Tongue (tissue), 2 donors: ENCODE measurements around the gene DCTPP1. TPM values are rescaled to one million over a fixed set of nuclear protein-coding genes. Genes with fewer than 3 reads are reported as not detected.
"Not testable (repeated sequence)": the region's sequence is repeated elsewhere in the genome, so short reads cannot be mapped to it uniquely, and the experiment has no call there.

ENCODE experiments used
- DNase-seq: peaks from one replicate; pipeline ENCODE4 v3.0.0-alpha.2; 2015
- total RNA-seq: library from RNA; depleted of rRNA; stranded (reverse); fragments of >200 nt; gene quantifications from one replicate; pipeline ENCODE4 v1.2.3, GENCODE V29; 2014

DCTPP1 gene
- 22.8 TPM for total RNA-seq

GRCh38 chr16:30429678-30430427 lies at the start of gene DCTPP1:
DCTPP1 (minus strand) TSS chr16:30430030; CDS start chr16:30429980, 50 bp downstream.
- peak; percentile 99 for DNase-seq

- DNase-seq: no peak
These were observed 49.1 kb upstream of the DCTPP1 start for GRCh38 chr16:30478766-30479478.

- not testable (repeated sequence) for DNase-seq
These were observed 47.9 kb upstream of the DCTPP1 start for GRCh38 chr16:30477773-30478172.

GRCh38 chr16:30476991-30477390 lies 47.2 kb upstream of the DCTPP1 start:
- DNase-seq: no peak

DNA sequence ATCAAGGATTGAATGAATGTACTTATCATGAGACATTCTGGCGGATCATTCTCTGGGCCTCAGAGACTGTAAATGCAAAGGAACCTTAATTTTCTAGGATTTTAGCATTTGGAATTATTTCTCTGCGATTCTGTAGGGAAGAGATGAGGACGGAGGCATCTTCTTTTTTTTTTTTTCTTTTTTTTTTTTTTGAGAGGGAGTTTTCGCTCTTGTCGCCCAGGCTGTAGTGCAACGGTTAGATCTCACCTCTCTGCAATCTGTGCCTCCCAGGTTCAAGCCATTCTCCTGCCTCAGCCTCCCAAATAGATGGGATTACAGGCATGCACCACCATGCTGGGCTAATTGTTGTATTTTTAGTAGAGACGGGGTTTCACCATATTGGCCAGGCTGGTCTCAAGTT lies 44.9 kb upstream of the DCTPP1 start:
- DNase-seq: no peak

GRCh38 chr16:30474074-30474452 lies 44.2 kb upstream of the DCTPP1 start:
- no peak for DNase-seq

- DNase-seq: no peak
These were observed 43.6 kb upstream of the DCTPP1 start for GRCh38 chr16:30473231-30474073.

DNA sequence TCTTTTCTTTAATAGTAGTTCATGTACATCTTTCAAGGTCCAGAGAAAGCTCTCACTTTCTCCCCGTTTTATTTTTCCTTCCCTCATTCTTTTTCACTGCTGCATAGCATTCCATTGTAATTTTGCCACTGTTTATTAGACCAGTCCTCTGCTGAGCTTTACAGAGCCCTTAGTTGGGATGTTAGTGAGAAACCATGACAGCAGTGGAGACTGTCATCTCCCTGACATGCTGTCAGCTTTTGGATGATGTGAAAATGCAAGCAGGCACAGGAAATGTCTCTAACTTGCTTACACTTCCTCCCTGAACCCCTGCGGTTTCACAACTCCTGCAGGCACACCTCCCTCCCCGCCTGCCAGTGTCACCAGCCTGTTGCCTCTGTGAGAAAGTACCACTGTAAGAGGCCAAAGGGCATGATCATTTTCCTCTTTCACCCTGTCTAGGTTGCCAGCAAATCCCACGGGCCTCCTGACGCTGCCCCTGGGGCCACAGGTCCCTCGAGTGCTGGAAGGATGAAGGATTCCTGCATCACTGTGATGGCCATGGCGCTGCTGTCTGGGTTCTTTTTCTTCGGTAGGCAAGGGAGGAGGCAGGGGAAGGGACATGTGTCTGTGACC lies 42.6 kb upstream of the DCTPP1 start, which contains the start of gene ITGAL:
ITGAL (plus strand) TSS at position 415 of the 615 bp plus-strand sequence; CDS start at position 511, 96 bp downstream.
- no peak for DNase-seq

DNA sequence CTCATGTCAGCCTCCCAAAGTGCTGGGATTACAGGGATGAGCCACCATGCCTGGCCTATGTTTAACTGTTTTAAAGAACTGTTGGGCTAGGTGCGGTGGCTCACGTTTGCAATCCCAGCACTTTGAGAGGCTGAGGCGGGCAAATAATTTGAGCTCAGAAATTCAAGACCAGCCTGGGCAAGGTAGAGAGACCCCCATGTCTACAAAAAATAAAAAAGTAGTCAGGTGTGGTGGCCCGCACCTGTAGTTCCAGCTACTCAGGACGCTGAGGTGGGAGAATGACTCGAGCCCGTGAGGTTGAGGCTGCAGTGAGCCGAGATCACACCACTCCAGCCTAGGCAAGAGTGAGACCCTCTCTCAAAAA lies 40.8 kb upstream of the DCTPP1 start:
- DNase-seq: no peak

GRCh38 chr16:30470170-30470512 lies 40.3 kb upstream of the DCTPP1 start:
- no peak for DNase-seq

GRCh38 chr16:30464078-30464477 lies 34.2 kb upstream of the DCTPP1 start:
- DNase-seq: no peak

GRCh38 chr16:30461426-30461825 lies 31.6 kb upstream of the DCTPP1 start:
- DNase-seq: not testable (repeated sequence)

DNA sequence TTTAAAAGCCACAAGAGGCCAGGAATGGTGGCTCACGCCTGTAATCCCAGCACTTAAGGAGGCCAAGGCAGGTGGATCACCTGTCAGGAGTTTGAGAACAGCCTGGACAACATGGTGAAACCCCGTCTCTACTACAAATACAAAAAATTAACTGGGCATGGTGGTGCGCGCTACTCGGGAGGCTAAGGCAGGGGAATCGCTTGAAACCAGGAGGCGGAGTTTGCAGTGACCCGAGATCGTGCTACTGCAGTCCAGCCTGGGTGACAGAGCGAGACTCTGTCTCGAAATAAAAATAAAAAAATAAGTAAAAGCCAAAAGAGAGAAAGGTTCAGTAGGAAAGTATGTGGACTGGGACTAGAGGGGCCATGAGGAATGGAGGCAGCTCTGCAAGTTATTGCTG lies 29.6 kb upstream of the DCTPP1 start:
- no peak for DNase-seq

DNA sequence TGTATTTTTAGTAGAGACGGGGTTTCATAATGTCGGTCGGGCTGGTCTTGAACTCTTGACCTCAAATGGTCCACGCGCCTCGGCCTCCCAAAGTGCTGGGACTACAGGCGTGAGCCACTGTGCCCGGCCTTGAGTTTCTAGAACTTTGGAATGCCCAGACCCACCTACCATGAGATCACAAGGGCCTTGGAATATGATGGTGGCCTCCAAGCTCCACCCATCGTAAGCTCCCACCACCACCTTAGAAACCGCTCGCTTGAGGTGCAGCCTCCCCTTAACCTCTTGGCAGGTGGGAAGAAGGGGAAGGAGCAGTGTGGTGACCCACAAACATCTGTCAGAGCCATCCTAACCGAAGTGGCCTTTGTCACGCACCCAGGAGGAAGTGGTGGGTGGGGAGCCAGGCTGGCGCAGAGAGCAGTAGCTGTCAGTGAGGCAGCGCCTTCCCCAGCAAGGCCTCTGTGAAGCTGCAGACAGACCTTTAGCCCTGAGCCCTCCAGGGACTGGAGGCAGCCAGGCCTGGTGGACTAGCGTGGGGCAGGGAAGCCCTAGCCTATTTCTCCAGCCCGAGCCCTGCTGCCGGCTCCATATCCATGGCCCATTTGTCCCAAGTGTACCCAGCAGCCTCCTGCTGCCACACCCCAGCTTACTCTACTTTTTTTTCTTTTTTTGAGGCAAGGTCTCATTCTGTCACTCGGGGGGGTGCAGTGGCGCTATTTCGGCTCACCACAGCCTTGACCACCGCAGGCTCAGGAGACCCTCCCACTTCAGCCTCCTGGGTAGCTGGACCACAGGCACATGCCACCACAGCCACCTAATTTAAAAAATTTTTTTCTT lies 28.9 kb upstream of the DCTPP1 start:
- no peak for DNase-seq

- DNase-seq: no peak
These were observed 28.1 kb upstream of the DCTPP1 start for GRCh38 chr16:30457743-30458560.

DNA sequence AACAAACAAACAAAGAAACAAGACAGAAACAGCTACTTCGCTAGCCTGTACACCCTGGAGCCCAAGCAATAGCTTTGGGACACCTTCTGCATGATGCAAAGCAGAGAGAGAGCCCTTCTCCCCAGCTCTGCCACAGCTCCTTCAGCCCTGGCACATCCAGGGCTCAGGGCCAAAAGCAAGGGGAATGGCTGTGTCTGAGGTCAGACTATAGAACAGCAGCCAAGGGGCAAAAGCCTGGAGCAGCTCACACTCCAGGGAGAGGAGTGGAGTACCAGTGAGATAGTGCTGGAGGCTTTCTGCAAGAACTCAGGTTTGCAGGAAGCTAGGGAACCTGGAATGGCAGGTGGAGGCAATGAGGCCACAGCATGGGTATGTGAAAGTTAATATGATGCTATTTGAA lies 27.4 kb upstream of the DCTPP1 start:
- no peak for DNase-seq

DNA sequence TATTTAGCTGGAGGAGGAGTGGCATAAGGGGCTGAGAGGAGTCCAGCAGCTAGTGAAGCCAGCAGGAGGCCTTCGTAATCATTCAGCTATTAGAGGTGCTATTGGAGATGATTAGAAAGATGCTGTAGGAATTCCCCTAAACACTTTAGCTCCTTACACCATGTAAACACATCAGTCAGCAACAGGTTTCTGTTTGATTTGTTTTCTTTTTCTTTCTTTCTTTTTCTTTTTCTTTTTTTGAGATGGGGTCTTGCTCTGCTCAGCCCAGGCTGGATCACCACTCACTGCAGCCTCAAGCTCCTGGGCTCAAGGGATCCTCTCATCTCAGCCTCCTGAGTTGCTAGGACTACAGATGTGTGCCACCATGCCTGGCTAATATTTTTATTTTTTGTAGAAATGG lies 26.5 kb upstream of the DCTPP1 start:
- no peak for DNase-seq

DNA sequence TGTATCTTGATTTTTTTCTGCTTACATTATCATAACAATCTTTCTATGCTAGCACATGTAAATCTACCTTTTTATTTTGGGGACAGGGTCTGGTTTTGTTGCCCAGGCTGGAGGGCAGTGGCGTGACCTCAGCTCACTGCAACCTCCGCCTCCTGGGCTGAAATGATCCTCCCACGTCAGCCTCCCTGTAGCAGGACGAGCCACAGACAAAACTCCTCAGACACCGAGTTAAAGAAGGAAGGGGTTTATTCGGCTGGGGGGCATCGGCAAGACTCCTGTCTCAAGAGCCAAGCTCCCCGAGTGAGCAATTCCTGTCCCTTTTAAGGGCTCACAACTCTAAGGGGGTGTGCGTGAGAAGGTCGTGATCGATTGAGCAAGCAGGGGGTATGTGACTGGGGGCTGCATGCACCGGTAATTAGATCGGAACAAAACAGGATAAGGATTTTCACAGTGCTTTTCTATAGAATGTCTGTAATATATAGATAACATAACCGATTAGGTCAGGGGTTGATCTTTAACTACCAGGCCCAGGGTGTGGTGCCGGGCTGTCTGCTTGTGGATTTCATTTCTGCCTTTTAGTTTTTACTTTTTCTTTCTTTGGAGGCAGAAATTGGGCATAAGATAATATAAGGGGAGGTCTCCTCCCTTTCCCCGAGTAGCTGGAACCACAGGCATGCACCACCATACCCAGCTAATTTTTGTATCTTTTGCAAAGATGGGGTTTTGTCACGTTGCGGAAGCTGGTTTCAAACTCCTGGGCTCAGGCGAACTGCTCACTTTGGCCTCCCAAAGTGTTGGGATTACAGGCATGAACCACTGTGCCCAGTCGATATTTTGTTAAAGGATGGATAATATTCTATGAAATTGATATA lies 23.1 kb upstream of the DCTPP1 start:
- not testable (repeated sequence) for DNase-seq

GRCh38 chr16:30449116-30449435 lies 19.2 kb upstream of the DCTPP1 start:
- no peak for DNase-seq
